ENCODE results near the gene POLR2E. TPM values are rescaled to one million over a fixed set of nuclear protein-coding genes. Genes with fewer than 3 reads are reported as not detected.

The POLR2E gene
- total RNA-seq, 1 experiment from 2014 or later = 281 TPM

DNA sequence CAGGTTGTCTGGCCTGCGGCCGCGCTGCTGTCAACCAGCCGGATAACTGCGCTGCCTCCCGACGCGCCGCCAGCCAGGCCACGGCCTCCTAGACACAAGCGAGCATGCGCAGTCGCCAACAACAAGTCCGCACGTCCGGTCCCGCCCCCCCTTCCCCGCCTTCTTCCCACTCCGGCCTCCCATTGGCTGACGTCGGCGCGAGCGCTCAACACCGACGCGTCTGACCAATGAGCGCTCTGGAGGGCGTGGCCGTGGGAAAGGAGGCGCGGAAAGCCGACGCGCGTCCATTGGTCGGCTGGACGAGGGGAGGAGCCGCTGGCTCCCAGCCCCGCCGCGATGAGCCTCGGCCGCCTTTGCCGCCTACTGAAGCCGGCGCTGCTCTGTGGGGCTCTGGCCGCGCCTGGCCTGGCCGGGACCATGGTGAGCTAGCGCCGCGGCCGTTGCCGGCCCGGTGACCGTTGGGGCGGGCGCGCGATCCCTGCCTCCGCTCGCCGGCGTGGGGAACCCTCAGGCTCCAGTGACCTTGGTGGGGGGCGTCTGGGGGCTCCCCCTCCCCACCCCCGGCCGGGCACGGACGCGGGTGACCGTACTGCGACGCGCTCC, 8.6 kb upstream of the POLR2E start, which contains the start of gene GPX4:
Gene GPX4, plus strand, starts transcription at position 287 of the 603 bp plus-strand sequence. Its CDS starts 50 bp downstream, at position 337.
- ATAC-seq (peak; percentile 73), DNase-seq (ENCODE audit: low read depth, low spot score) (peak; percentile 98)
- Histone ChIP-seq H3K4me3 (replicated peaks in 1 of 2; ENCODE audit: low read depth in 1 of 2, low read length in 2 of 2) (peak within 1 kb of the TSS; percentile 61 to 88), H3K4me1 (ENCODE audit: control insufficient read depth in 1 of 2, insufficient read depth in 2 of 2, low read length in 2 of 2) (peaks cover 32 to 74% of the 10 kb centered on the region in 2 experiments), H3K9me3 (ENCODE audit: control insufficient read depth in 1 of 2, insufficient read depth in 1 of 2, low read depth in 1 of 2, low read length in 2 of 2) (peaks cover 0 to 4% of the 10 kb centered on the region in 2 experiments; a peak in 1 of 4 replicates), H4K20me1 (ENCODE audit: insufficient read depth) (no peaks in the 10 kb centered on the region), H3K27me3 (ENCODE audit: insufficient read depth, low read length) (no peaks in the 10 kb centered on the region), H3K9me2 (ENCODE audit: insufficient read depth) (no peaks in the 10 kb centered on the region), H2AFZ (ENCODE audit: low read depth, low read length, poor library complexity, severe bottlenecking) (no peak within 1 kb of the TSS), H3K9ac (ENCODE audit: low read length) (peak within 1 kb of the TSS; percentile 98), H3K4me2 (ENCODE audit: low read length) (peak within 1 kb of the TSS; percentile 98), H3K79me2 (ENCODE audit: insufficient read depth, low read length) (peaks cover 24% of the 10 kb centered on the region), H3K36me3 (ENCODE audit: control insufficient read depth in 1 of 2, insufficient read depth in 2 of 2, low read length in 2 of 2) (peaks cover 4 to 17% of the 10 kb centered on the region in 2 experiments; a peak in 3 of 4 replicates), H3K27ac (ENCODE audit: low read depth, low read length) (peak within 1 kb of the TSS; percentile 99)
- ChIA-PET CTCF (interaction anchor here (0.5 to 2.3 kb wide), 3 partner anchors 9 to 91 kb away, joined by 3 to 12 read pairs (median 6); no protein-coding TSS in a partner anchor), RAD21 (ENCODE audit: low non-redundant PET in 1 of 2, low total read pairs in 2 of 2, uncharacterized antibody in 2 of 2, unreplicated experiment in 2 of 2) (no interaction called here), POLR2A (interaction anchor here (0.7 to 3.6 kb wide), 11 partner anchors 10 to 82 kb away, joined by 3 to 17 read pairs (median 3); partner anchors contain the start of gene RNU6-2)
- BruUV-seq (replicated peaks) = no TSS peak
- intact Hi-C loops (cut with micrococcal nuclease) = loop anchor here (5.0 kb wide), 4 partner anchors 42 to 138 kb away; partner anchors contain the start of genes ATP5F1D and CNN2
- TF ChIP-seq JUND (IDR thresholded peaks at IDR 0.05) (no peak), SP1 (IDR thresholded peaks at IDR 0.05; ENCODE audit: low read depth) (peak; percentile 92), EGR1 (IDR thresholded peaks at IDR 0.05; ENCODE audit: low read depth) (no peak), YY1 (IDR thresholded peaks at IDR 0.05; ENCODE audit: extremely low read depth, insufficient replicate concordance, low read depth, low read length) (peak; percentile 6), SIN3A (IDR thresholded peaks at IDR 0.05; ENCODE audit: low read depth) (peak; percentile 90), CBX3 (IDR thresholded peaks at IDR 0.05; ENCODE audit: low read depth) (no peak), POLR2AphosphoS5 (IDR thresholded peaks at IDR 0.05; ENCODE audit: low read depth, low read length) (peak; percentile 97), CEBPB (IDR thresholded peaks at IDR 0.05; ENCODE audit: low read depth) (no peak), TCF7L2 (IDR thresholded peaks at IDR 0.05; ENCODE audit: borderline replicate concordance, extremely low read depth, insufficient read depth, insufficient read length) (no peak), SRF (IDR thresholded peaks at IDR 0.05; ENCODE audit: low read depth) (no peak), RAD21 (IDR thresholded peaks at IDR 0.05; ENCODE audit: low read depth) (no peak), FOSL1 (IDR thresholded peaks at IDR 0.05; ENCODE audit: low read depth) (no peak), EZH2 (IDR thresholded peaks at IDR 0.05) (no peak), ZNF274 (IDR thresholded peaks at IDR 0.05; ENCODE audit: low read depth, low read length) (no peak), POLR2A (IDR thresholded peaks at IDR 0.05; ENCODE audit: borderline replicate concordance, extremely low read depth, insufficient read depth, insufficient read length) (peak; percentile 97), ZFX (IDR thresholded peaks at IDR 0.05) (no peak; the same call in 1 of the 2 replicates), ELF1 (IDR thresholded peaks at IDR 0.05; ENCODE audit: borderline replicate concordance, low read depth) (no peak), EZH2phosphoT487 (IDR thresholded peaks at IDR 0.05; ENCODE audit: borderline replicate concordance) (no peak)
- TF ChIP-seq, protein P1, sequence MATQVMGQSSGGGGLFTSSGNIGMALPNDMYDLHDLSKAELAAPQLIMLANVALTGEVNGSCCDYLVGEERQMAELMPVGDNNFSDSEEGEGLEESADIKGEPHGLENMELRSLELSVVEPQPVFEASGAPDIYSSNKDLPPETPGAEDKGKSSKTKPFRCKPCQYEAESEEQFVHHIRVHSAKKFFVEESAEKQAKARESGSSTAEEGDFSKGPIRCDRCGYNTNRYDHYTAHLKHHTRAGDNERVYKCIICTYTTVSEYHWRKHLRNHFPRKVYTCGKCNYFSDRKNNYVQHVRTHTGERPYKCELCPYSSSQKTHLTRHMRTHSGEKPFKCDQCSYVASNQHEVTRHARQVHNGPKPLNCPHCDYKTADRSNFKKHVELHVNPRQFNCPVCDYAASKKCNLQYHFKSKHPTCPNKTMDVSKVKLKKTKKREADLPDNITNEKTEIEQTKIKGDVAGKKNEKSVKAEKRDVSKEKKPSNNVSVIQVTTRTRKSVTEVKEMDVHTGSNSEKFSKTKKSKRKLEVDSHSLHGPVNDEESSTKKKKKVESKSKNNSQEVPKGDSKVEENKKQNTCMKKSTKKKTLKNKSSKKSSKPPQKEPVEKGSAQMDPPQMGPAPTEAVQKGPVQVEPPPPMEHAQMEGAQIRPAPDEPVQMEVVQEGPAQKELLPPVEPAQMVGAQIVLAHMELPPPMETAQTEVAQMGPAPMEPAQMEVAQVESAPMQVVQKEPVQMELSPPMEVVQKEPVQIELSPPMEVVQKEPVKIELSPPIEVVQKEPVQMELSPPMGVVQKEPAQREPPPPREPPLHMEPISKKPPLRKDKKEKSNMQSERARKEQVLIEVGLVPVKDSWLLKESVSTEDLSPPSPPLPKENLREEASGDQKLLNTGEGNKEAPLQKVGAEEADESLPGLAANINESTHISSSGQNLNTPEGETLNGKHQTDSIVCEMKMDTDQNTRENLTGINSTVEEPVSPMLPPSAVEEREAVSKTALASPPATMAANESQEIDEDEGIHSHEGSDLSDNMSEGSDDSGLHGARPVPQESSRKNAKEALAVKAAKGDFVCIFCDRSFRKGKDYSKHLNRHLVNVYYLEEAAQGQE (IDR thresholded peaks at IDR 0.05; ENCODE audit: low read depth) = no peak
- TF ChIP-seq, protein P2, sequence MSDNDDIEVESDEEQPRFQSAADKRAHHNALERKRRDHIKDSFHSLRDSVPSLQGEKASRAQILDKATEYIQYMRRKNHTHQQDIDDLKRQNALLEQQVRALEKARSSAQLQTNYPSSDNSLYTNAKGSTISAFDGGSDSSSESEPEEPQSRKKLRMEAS (IDR thresholded peaks at IDR 0.05) = peak; percentile 67
- TF ChIP-seq, protein P3, sequence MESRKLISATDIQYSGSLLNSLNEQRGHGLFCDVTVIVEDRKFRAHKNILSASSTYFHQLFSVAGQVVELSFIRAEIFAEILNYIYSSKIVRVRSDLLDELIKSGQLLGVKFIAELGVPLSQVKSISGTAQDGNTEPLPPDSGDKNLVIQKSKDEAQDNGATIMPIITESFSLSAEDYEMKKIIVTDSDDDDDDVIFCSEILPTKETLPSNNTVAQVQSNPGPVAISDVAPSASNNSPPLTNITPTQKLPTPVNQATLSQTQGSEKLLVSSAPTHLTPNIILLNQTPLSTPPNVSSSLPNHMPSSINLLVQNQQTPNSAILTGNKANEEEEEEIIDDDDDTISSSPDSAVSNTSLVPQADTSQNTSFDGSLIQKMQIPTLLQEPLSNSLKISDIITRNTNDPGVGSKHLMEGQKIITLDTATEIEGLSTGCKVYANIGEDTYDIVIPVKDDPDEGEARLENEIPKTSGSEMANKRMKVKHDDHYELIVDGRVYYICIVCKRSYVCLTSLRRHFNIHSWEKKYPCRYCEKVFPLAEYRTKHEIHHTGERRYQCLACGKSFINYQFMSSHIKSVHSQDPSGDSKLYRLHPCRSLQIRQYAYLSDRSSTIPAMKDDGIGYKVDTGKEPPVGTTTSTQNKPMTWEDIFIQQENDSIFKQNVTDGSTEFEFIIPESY (IDR thresholded peaks at IDR 0.05; ENCODE audit: extremely low read depth, insufficient replicate concordance, low read length) = no peak
- TF ChIP-seq, protein P4, sequence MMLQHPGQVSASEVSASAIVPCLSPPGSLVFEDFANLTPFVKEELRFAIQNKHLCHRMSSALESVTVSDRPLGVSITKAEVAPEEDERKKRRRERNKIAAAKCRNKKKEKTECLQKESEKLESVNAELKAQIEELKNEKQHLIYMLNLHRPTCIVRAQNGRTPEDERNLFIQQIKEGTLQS (IDR thresholded peaks at IDR 0.05) = no peak
